HCT116 (cell line): ENCODE measurements around the gene TPK1. TPM values are rescaled to one million over a fixed set of nuclear protein-coding genes. Genes with fewer than 3 reads are reported as not detected.

ENCODE experiments used
- ATAC-seq: fragments of 200-7000 bp; cut with Tn5 transposase; 2 replicates; pipeline ENCODE4 v1.9.1; 2020; ENCODE audit warnings: mild to moderate bottlenecking, moderate library complexity
- BruUV-seq: library from RNA; stranded (reverse); fragments of 400-500 nt; replicated peaks from 2 replicates; lab custom pipeline; 2021; lab: Mats Ljungman, UMichigan
- CTCF ChIA-PET: fragments of 300-600 bp; sonication (Branson Sonifier 250); formaldehyde crosslinking; loops from one replicate; lab custom pipeline; 2021; ENCODE audit warnings: antibody characterized with exemption; lab: Charles Lee
- POLR2A ChIA-PET: fragments of 300-600, 350-600 bp; sonication (Branson Sonifier 250); formaldehyde crosslinking; loops from one replicate; lab custom pipeline; 2021; ENCODE audit warnings: antibody characterized with exemption; lab: Charles Lee
- RAD21 ChIA-PET, 2 experiments: fragments of 300-600 bp; sonication (Branson Sonifier 250); formaldehyde crosslinking; loops; one replicate each; lab custom pipeline; 2023; ENCODE audit warnings: low total read pairs in 2 of 2; ENCODE audit not compliant: uncharacterized antibody in 2 of 2, unreplicated experiment in 2 of 2, low non-redundant PET in 1 of 2; lab: Charles Lee
- DNase-seq: peaks from one replicate; pipeline ENCODE4 v3.0.0-alpha.2; 2010; ENCODE audit warnings: low read depth, low spot score
- H2AFZ ChIP-seq: fragments of 200-600 bp; shearing (Covaris generic), sonication (generic); 2 replicates; pipeline ENCODE4 v1.6.1; 2017; ENCODE audit warnings: low read depth, mixed run types, mixed read lengths, antibody characterized with exemption, low read length; ENCODE audit not compliant: poor library complexity, severe bottlenecking
- H3K27ac ChIP-seq: 2 replicates; pipeline ENCODE4 v1.5.1; 2012; ENCODE audit warnings: low read depth, low read length
- H3K27me3 ChIP-seq: fragments of 200-600 bp; sonication (generic); 2 replicates; pipeline ENCODE4 v1.6.1; 2016; ENCODE audit warnings: mixed run types, low read length, mixed read lengths; ENCODE audit not compliant: insufficient read depth
- H3K36me3 ChIP-seq, 2 experiments: fragments of 200-500 bp in 1 of 2; fragments of 200-600 bp in 1 of 2; sonication (Bioruptor generic) in 1 of 2; sonication (generic) in 1 of 2; 2 replicates each; pipeline versions ENCODE4 v1.5.1 to v1.6.1; 2014 to 2016; ENCODE audit warnings: low read length in 2 of 2, inconsistent platforms in 1 of 2, mixed read lengths in 1 of 2, mixed run types in 1 of 2; ENCODE audit not compliant: insufficient read depth in 2 of 2, control insufficient read depth in 1 of 2
- H3K4me1 ChIP-seq, 2 experiments: fragments of 200-600 bp in 1 of 2; sonication (generic) in 1 of 2; 2 replicates each; pipeline versions ENCODE4 v1.5.1 to v1.6.1; 2012 to 2017; ENCODE audit warnings: low read length in 2 of 2, inconsistent platforms in 1 of 2, mild to moderate bottlenecking in 1 of 2, mixed read lengths in 1 of 2, mixed run types in 1 of 2, moderate library complexity in 1 of 2; ENCODE audit not compliant: insufficient read depth in 2 of 2, control insufficient read depth in 1 of 2
- H3K4me2 ChIP-seq: fragments of 200-600 bp; sonication (generic); 2 replicates; pipeline ENCODE4 v1.6.1; 2017; ENCODE audit warnings: mixed run types, low read length, mixed read lengths
- H3K4me3 ChIP-seq, 2 experiments: fragments of 200-600 bp in 1 of 2; sonication (generic) in 1 of 2; replicated peaks in 1 of 2; 2 replicates each; pipeline ENCODE4 v1.5.1; 2011 to 2016; ENCODE audit warnings: low read length in 2 of 2, control low read depth in 1 of 2, low read depth in 1 of 2, mild to moderate bottlenecking in 1 of 2, mixed read lengths in 1 of 2, mixed run types in 1 of 2
- H3K79me2 ChIP-seq: fragments of 200-600 bp; sonication (generic); 2 replicates; pipeline ENCODE4 v1.6.1; 2017; ENCODE audit warnings: mild to moderate bottlenecking, mixed run types, low read length, moderate library complexity, mixed read lengths; ENCODE audit not compliant: insufficient read depth
- H3K9ac ChIP-seq: fragments of 200-600 bp; sonication (generic); 2 replicates; pipeline ENCODE4 v1.6.1; 2016; ENCODE audit warnings: low read length, mixed read lengths
- H3K9me2 ChIP-seq: fragments of 200-600 bp; sonication (generic), shearing (Covaris generic); 2 replicates; pipeline ENCODE4 v1.6.1; 2017; ENCODE audit warnings: mixed run types, mild to moderate bottlenecking, moderate library complexity; ENCODE audit not compliant: insufficient read depth
- H3K9me3 ChIP-seq, 2 experiments: fragments of 200-500 bp in 1 of 2; fragments of 200-600 bp in 1 of 2; sonication (Bioruptor generic) in 1 of 2; sonication (generic) in 1 of 2; 2 replicates each; pipeline ENCODE4 v1.6.1; 2014 to 2017; ENCODE audit warnings: low read length in 2 of 2, mixed read lengths in 2 of 2, inconsistent platforms in 1 of 2, low read depth in 1 of 2, mild to moderate bottlenecking in 1 of 2, mixed run types in 1 of 2, moderate library complexity in 1 of 2; ENCODE audit not compliant: control insufficient read depth in 1 of 2, insufficient read depth in 1 of 2
- H4K20me1 ChIP-seq: fragments of 200-600 bp; sonication (generic), shearing (Covaris generic); 2 replicates; pipeline ENCODE4 v1.6.1; 2017; ENCODE audit warnings: mixed run types, mild to moderate bottlenecking, moderate library complexity; ENCODE audit not compliant: insufficient read depth
- CEBPB ChIP-seq: IDR thresholded peaks from 2 replicates; pipeline ENCODE4 v1.6.1; 2012; ENCODE audit warnings: low read depth
- ELF1 ChIP-seq: IDR thresholded peaks from 2 replicates; pipeline ENCODE4 v1.6.1; 2012; ENCODE audit warnings: low read depth, borderline replicate concordance
- EZH2 ChIP-seq: fragments of 200-600 bp; sonication (generic); IDR thresholded peaks from 2 replicates; pipeline ENCODE4 v1.6.1; 2017; ENCODE audit warnings: antibody characterized with exemption, mixed run types
- EZH2phosphoT487 ChIP-seq: fragments of 200-600 bp; IDR thresholded peaks from 2 replicates; pipeline ENCODE4 v1.6.1; 2018; ENCODE audit warnings: antibody characterized with exemption, borderline replicate concordance
- FOSL1 ChIP-seq: IDR thresholded peaks from 2 replicates; pipeline ENCODE4 v1.6.1; 2012; ENCODE audit warnings: low read depth
- JUND ChIP-seq: IDR thresholded peaks from 2 replicates; pipeline ENCODE4 v1.6.1; 2012
- POLR2A ChIP-seq: IDR thresholded peaks from 2 replicates; pipeline ENCODE4 v1.7.0; 2011; ENCODE audit warnings: borderline replicate concordance; ENCODE audit not compliant: insufficient read depth, insufficient read length; ENCODE audit errors: extremely low read depth
- POLR2AphosphoS5 ChIP-seq: IDR thresholded peaks from 2 replicates; pipeline ENCODE4 v1.6.1; 2011; ENCODE audit warnings: mild to moderate bottlenecking, low read depth, low read length, moderate library complexity
- SIN3A ChIP-seq: IDR thresholded peaks from 2 replicates; pipeline ENCODE4 v1.6.1; 2012; ENCODE audit warnings: low read depth
- SP1 ChIP-seq: IDR thresholded peaks from 2 replicates; pipeline ENCODE4 v1.6.1; 2012; ENCODE audit warnings: low read depth
- intact Hi-C: fragments of 100-400 bp; cut with micrococcal nuclease; formaldehyde crosslinking; loops from 2 replicates; pipeline ENCODE4 v1.10.0; 2022
- total RNA-seq: library from RNA; stranded (reverse); gene quantifications from one replicate; pipeline ENCODE4 v1.2.1, GENCODE V29; 2021; ENCODE audit not compliant: unreplicated experiment
- TF ChIP-seq, protein P1 (sequence below): IDR thresholded peaks from 2 replicates; pipeline ENCODE4 v1.6.1; 2012; ENCODE audit warnings: low read depth
- TF ChIP-seq, protein P2 (sequence below): IDR thresholded peaks from 2 replicates; pipeline ENCODE4 v1.6.1; 2012

TPK1 gene
- total RNA-seq, 1 experiment from 2014 or later: 5.4 TPM

DNA sequence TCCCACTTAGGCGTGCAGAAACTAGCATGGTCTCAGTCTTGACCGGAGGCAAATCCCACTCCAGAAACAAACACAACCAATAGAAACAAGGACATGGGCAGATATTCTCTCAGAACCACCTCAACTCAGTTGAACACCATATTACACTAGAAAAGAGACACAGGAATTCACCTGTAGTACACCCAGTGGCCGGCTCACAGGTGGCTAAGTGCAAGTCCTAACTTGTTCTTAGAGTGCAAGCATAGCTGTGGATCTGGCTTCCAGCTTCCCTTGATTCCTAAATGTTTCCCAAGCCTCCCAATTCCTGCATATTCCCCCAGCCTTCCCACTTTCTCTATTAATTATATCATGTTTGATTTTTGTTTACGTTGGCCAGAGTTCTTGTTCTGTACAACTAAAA lies 164.4 kb downstream of the TPK1 start:
- RAD21 ChIA-PET: no interaction called here
- CTCF ChIA-PET: no interaction called here
- Histone ChIP-seq H3K4me1 (no peaks in the 10 kb centered on the region), H3K27ac (no peak overlapping the region), H3K4me2 (no peak overlapping the region), H4K20me1 (no peaks in the 10 kb centered on the region), H3K9me3 (no peaks in the 10 kb centered on the region), H3K9ac (no peak overlapping the region), H2AFZ (no peak overlapping the region), H3K36me3 (no peaks in the 10 kb centered on the region), H3K27me3 (no peaks in the 10 kb centered on the region), H3K9me2 (no peaks in the 10 kb centered on the region), H3K4me3 (no peak overlapping the region), H3K79me2 (no peaks in the 10 kb centered on the region)
- TF ChIP-seq CEBPB (no peak), POLR2AphosphoS5 (no peak), FOSL1 (no peak), EZH2phosphoT487 (no peak), ELF1 (no peak), EZH2 (no peak), POLR2A (no peak), SIN3A (no peak), SP1 (no peak), JUND (no peak)
- TF ChIP-seq, protein P1, sequence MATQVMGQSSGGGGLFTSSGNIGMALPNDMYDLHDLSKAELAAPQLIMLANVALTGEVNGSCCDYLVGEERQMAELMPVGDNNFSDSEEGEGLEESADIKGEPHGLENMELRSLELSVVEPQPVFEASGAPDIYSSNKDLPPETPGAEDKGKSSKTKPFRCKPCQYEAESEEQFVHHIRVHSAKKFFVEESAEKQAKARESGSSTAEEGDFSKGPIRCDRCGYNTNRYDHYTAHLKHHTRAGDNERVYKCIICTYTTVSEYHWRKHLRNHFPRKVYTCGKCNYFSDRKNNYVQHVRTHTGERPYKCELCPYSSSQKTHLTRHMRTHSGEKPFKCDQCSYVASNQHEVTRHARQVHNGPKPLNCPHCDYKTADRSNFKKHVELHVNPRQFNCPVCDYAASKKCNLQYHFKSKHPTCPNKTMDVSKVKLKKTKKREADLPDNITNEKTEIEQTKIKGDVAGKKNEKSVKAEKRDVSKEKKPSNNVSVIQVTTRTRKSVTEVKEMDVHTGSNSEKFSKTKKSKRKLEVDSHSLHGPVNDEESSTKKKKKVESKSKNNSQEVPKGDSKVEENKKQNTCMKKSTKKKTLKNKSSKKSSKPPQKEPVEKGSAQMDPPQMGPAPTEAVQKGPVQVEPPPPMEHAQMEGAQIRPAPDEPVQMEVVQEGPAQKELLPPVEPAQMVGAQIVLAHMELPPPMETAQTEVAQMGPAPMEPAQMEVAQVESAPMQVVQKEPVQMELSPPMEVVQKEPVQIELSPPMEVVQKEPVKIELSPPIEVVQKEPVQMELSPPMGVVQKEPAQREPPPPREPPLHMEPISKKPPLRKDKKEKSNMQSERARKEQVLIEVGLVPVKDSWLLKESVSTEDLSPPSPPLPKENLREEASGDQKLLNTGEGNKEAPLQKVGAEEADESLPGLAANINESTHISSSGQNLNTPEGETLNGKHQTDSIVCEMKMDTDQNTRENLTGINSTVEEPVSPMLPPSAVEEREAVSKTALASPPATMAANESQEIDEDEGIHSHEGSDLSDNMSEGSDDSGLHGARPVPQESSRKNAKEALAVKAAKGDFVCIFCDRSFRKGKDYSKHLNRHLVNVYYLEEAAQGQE: no peak
- TF ChIP-seq, protein P2, sequence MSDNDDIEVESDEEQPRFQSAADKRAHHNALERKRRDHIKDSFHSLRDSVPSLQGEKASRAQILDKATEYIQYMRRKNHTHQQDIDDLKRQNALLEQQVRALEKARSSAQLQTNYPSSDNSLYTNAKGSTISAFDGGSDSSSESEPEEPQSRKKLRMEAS: no peak
- DNase-seq (no peak), ATAC-seq (no peak)
- BruUV-seq: no TSS peak
- POLR2A ChIA-PET: no interaction called here
- intact Hi-C loops: no loop called here
